ENCODE results near the gene FLAD1.

Gene FLAD1

GRCh38 chr1:154952664-154953063 lies 30.5 kb upstream of the FLAD1 start:
- no peak for DNase-seq (ENCODE audit: low spot score)

DNA sequence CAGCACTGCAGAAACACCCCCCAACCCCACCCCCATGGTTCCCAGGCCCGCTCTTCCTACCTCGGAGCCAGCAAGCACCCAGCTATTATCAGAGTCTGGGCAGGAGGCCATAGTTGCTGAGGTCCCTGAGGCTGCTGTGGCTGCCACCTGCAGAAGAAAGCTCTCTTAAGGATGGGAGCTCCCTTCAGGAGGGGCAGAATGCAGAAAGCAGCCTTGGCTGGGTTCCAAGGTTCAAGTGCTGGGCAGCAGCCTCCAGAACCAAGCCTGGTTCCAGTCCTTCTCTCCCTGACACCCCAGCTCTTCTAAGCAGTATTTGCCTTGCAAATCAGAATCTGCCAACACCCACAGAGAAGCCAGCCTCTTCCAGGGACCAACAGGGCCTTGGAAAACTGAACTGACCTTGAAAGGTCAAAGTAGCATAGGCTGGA lies 29.5 kb upstream of the FLAD1 start:
- no peak for DNase-seq (ENCODE audit: low spot score)

GRCh38 chr1:154954541-154954940 lies 28.6 kb upstream of the FLAD1 start:
- DNase-seq (ENCODE audit: low spot score) = no peak

DNA sequence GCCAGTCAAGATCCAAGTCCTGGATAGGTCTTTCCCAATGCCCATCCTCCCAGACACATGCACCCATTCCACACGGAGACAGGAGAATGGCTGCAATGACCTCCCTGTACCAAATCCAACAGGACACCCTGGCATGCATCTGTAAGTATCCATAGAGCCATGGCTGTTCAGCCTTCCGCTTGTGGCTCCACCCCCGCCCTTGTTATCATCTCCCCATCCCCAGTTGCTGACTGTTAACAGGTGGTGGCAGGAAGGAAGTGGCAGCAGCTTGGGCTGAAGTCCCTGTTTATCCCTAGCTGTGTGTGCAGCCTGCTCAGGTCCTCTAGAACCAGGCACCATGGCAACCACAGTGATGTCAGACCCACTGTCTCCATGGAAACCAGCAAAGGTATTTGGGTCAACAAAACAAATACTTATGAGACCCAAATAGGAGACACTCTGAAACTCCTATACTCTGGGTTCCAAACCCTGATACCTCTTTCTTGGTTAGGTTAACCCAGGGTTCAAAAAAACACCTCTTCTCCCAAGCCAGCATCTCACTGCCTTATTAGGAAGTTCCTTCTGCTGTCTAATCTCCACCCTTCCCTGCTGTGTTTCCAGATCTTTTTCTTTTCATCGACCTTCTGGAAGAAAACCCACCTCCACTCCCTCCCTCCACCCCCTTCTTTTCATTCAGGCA lies 28.0 kb upstream of the FLAD1 start:
- no peak for DNase-seq (ENCODE audit: low spot score)

GRCh38 chr1:154955718-154956543 lies 27.2 kb upstream of the FLAD1 start, which contains the start of gene PBXIP1:
PBXIP1 (minus strand) TSS chr1:154956099; CDS start chr1:154953721, 2,378 bp downstream.
- DNase-seq (ENCODE audit: low spot score) = peak; percentile 100

DNA sequence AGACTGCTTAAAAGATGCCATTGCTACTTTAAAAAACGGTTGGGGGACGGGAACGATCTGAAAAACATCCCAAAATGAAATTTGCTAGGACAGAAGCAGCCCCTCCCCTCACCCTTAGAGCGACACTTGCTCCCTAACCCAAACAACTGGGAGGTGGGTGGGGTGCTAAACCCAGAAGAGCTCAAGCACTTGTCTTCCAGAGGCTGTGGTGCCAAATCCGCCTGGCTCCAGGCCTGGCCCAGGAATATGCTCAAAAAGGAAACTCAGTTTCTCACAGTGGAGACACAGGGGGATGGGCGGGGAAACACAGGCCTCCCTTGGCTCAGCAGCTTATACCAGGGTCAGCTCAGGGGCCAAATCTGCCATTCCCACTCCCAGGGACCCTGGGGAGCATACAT lies 26.6 kb upstream of the FLAD1 start:
- no peak for DNase-seq (ENCODE audit: low spot score)

GRCh38 chr1:154957091-154957657 lies 26.0 kb upstream of the FLAD1 start:
- no peak for DNase-seq (ENCODE audit: low spot score)

DNA sequence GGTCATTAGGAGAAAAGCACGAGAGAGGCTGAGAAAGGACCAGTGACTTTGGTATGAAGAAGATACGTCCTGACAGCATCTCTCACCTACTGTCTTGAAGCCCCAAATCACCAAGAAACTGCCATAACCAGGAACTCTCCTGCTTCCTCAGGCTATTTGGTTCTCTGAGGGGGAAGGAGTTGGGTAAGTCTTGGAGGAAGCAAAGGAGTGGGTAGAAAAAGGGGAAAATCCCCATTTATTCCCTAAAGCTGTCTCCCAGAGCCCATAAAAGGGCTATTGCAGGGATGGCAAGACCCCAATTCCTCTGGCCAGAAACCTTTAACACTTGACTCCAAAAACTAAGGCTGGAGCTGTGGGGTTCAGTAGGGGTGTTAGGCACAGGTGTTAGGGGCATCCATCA lies 25.1 kb upstream of the FLAD1 start:
- DNase-seq (ENCODE audit: low spot score) = no peak

GRCh38 chr1:154958681-154959425 lies 24.3 kb upstream of the FLAD1 start:
- DNase-seq (ENCODE audit: low spot score) = no peak

DNA sequence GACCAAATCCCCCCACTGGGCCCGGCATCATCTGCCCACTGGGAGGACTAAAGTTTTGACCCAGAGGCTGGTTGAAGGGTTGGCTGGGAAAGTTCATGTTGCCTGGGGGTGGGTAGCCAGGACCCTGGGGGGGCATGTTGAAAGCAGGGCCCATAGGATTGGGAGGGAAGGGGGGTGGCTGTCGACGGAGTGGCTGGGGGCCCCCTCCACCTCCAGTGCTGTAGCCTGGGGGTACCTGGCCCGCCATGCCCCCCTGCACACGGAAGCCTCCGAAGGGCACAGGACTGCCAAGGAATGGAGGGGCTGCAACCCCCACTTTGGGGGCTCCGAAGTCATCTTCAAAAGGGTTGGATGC lies 23.7 kb upstream of the FLAD1 start:
- DNase-seq (ENCODE audit: low spot score) = no peak

GRCh38 chr1:154960446-154961136 lies 22.6 kb upstream of the FLAD1 start:
- no peak for DNase-seq (ENCODE audit: low spot score)

- DNase-seq (ENCODE audit: low spot score) = peak; percentile 91
Observed at GRCh38 chr1:154961207-154962155, 21.7 kb upstream of the FLAD1 start, which contains the start of gene PYGO2. PYGO2 (minus strand) TSS chr1:154961782; CDS start chr1:154961576, 206 bp downstream.

GRCh38 chr1:154962156-154962749 lies 20.9 kb upstream of the FLAD1 start:
- DNase-seq (ENCODE audit: low spot score) = no peak

- DNase-seq (ENCODE audit: low spot score) = no peak
Observed at GRCh38 chr1:154962795-154963330, 20.3 kb upstream of the FLAD1 start.

- DNase-seq (ENCODE audit: low spot score) = no peak
Observed at GRCh38 chr1:154963643-154964042, 19.5 kb upstream of the FLAD1 start.

GRCh38 chr1:154964359-154964758 lies 18.8 kb upstream of the FLAD1 start:
- no peak for DNase-seq (ENCODE audit: low spot score)

DNA sequence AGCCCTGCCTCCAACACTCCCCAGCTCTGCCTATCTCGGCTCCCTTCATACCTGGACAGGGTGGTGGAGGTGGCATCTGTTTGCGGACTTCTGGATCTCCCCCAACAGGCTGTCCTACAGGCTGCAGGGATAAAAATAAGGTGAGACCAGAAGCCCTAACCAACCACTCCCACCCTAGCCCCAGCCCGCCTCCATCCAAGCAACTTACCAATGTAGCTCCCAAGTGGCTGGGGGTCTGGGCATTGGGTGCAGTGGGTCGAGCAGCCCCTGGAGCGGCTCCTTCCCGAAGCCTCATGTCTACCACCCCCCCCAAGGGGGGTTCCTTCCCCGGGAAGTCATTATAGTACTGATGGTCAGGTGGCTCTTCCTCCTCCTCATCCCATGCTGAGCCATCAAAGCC lies 17.0 kb upstream of the FLAD1 start:
- DNase-seq (ENCODE audit: low spot score) = no peak

DNA sequence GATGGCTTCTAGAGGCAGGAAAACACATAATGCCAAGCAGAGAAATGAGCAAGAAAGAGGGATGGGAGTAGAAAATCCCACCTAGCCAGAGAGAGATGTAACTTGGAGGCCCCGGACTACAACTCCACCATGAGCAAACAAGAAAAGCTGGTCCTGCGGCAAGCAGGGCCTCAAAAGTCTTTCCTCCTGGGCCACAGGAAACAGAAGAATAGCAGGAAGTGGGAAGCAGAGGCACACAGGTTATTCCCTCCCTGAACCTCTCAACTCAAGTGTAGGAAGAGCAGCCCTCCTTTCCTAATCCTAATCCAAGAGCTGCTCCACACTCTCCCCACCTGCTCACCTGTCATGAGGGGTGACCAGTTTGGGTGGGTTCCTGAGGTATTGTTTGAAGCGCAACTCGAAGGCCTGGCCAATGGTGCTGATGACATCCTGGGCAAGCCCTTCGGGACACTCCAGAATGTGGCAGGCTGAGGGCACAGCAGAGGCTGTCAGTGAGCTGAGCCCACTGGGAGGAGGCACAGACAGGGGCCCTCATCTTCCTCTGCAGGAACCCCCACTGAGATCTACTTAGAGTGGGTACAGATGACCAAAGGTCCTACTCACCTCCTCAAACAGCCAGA lies 15.7 kb upstream of the FLAD1 start:
- DNase-seq (ENCODE audit: low spot score) = no peak

DNA sequence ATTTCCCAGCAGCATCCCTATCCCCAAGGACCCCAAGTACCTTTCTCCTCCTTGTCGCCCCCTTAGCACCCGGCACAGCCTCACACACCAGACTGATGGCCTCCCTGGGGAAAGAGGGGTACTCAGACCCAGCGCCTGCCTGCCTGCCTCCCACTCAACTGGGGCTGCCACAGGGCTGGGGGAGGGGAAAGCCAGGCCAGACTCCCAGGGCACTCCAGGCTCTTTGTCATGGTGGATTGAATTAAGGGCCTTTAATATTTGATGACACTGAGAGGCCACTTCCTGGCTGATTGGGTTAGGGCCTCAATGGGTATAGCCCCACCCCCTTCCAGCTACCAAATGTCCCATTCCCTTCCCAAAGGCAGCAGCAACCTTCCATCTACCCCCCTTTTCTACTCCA lies 14.4 kb upstream of the FLAD1 start:
- no peak for DNase-seq (ENCODE audit: low spot score)
